Thyroid gland (tissue), 4 donors: ENCODE measurements around the gene FAM209A. TPM values are rescaled to one million over a fixed set of nuclear protein-coding genes. Genes with fewer than 3 reads are reported as not detected.

ENCODE experiments used
- DNase-seq, 2 donors: peaks; one replicate each; pipeline ENCODE4 v3.0.0-alpha.2; 2019
- H3K27ac ChIP-seq, 3 donors: fragments of 200-600 bp; sonication (generic); 1 replicate in 2 of 3; 2 replicates in 1 of 3; pipeline ENCODE4 v1.5.1; 2016 to 2019; ENCODE audit warnings: mild to moderate bottlenecking in 1 of 3, moderate library complexity in 1 of 3
- H3K27me3 ChIP-seq: fragments of 200-600 bp; sonication (generic); one replicate; pipeline ENCODE4 v1.5.1; 2019
- H3K36me3 ChIP-seq, 2 donors: fragments of 200-600 bp; sonication (generic); one replicate each; pipeline ENCODE4 v1.5.1; 2016 to 2019
- H3K4me1 ChIP-seq, 2 donors: fragments of 200-600 bp; sonication (generic); one replicate each; pipeline ENCODE4 v1.5.1; 2017 to 2019
- H3K4me3 ChIP-seq, 3 donors: fragments of 200-600 bp; sonication (generic); replicated peaks in 1 of 3; 1 replicate in 2 of 3; 2 replicates in 1 of 3; pipeline ENCODE4 v1.5.1; 2016; ENCODE audit warnings: mild to moderate bottlenecking in 1 of 3
- H3K9me3 ChIP-seq: fragments of 200-600 bp; sonication (generic); one replicate; pipeline ENCODE4 v1.5.1; 2017
- CTCF ChIP-seq, 6 experiments: fragments of 200-600 bp in 3 of 6; fragments of 450-650 bp in 3 of 6; sonication (generic) in 3 of 6; IDR thresholded peaks; one replicate each; pipeline ENCODE4 v1.5.1; 2016 to 2019; ENCODE audit warnings: antibody characterized with exemption in 6 of 6, mild to moderate bottlenecking in 2 of 6, inconsistent platforms in 1 of 6, moderate library complexity in 1 of 6
- POLR2A ChIP-seq, 2 donors: fragments of 450-650 bp; IDR thresholded peaks; one replicate each; pipeline ENCODE4 v1.6.1; 2017; ENCODE audit warnings: antibody characterized with exemption in 2 of 2, mild to moderate bottlenecking in 2 of 2, moderate library complexity in 1 of 2
- WGBS, 2 donors: methylation state at CpG; one replicate each; pipeline ENCODE4 v1.1.5; 2017; 5-methylcytosine and 5-hydroxymethylcytosine counted together
- intact Hi-C: fragments of 100-400 bp; cut with DNase I; formaldehyde crosslinking; loops from one replicate; pipeline ENCODE4 v1.15.1; 2023
- total RNA-seq, 4 donors: library from RNA; depleted of rRNA; stranded (reverse); fragments of >200 nt; gene quantifications; one replicate each; pipeline ENCODE4 v1.2.3, GENCODE V29; 2016

Gene FAM209A
- total RNA-seq, 4 donors from 2014 or later = 0.54 TPM; not detected in 3

DNA sequence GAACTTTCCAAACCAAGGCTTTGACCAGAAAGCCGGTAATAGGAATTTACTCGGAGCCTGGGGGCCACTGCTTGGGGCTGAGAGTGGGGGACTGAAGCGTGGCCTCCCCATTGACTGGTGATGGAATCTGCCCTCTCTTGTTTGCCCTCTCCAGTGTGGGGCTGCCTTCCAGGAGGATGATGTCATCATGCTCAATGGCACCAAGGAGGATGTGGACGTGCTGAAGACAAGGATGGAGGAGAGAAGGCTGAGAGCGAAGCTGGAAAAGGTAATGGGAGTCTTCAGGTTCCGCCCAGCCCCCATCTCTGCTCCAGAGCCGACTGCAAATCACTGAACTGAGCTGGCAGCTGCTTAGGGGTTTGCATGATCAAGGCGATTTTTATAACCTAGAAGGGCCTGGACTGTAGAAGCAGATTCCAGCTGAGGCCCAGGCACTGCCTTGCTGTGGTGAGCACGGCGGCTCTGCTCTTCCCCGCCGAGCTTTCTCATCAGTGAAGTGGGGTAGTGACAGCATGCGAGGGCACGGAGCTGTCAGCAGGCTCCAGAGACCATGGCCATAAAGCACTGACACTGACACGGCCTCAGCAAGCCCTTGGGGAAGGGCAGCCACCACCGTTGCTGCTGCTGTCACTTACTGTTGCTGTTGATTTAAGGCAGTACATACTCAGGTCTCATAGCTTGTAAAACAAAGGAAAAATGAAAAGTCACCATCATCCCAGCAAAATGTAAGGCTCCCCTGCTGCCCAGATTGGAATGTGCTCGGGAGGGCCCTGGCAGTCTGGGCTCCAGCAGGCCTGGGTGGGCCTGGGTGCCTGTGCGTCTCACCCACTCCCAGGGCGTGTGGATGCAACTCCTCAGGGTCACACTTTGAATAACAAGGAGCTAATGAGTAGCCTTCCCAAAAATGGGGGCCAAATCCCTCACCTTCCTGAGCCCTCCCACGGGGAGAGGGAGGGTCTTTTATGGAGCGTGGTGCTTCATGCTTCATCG is 11.1 kb upstream of the FAM209A start:
- Histone ChIP-seq H3K27ac (no peak overlapping the region), H3K36me3 (peaks cover 28% of the 10 kb centered on the region in 2 donors), H3K9me3 (no peaks in the 10 kb centered on the region), H3K4me3 (no peak overlapping the region), H3K4me1 (no peaks in the 10 kb centered on the region), H3K27me3 (no peaks in the 10 kb centered on the region)
- no peak for DNase-seq
- TF ChIP-seq POLR2A (IDR thresholded peaks at IDR 0.05) (no peak), CTCF (IDR thresholded peaks at IDR 0.05) (no peak)
- WGBS, 2 donors = 86 to 92% methylated on average over 21 to 22 of the region's 22 CpGs
- intact Hi-C loops = no loop called here

- H3K27me3 ChIP-seq = no peaks in the 10 kb centered on the region
- no peak overlapping the region for H3K4me3 ChIP-seq
- peaks cover 45 to 49% of the 10 kb centered on the region in 2 donors for H3K36me3 ChIP-seq
- intact Hi-C loops = no loop called here
- 94 to 95% methylated on average over 5 of the region's 5 CpGs for WGBS, 2 donors
- no peak for TF ChIP-seq POLR2A (IDR thresholded peaks at IDR 0.05)
- TF ChIP-seq CTCF (IDR thresholded peaks at IDR 0.05) = no peak
- H3K9me3 ChIP-seq = no peaks in the 10 kb centered on the region
- no peak for DNase-seq
- no peak overlapping the region for H3K27ac ChIP-seq
- H3K4me1 ChIP-seq = no peaks in the 10 kb centered on the region
These were observed 7.9 kb upstream of the FAM209A start for GRCh38 chr20:56516631-56517030.

GRCh38 chr20:56517211-56517610 is 7.3 kb upstream of the FAM209A start:
- Histone ChIP-seq H3K4me3 (no peak overlapping the region), H3K27ac (no peak overlapping the region), H3K9me3 (no peaks in the 10 kb centered on the region), H3K4me1 (no peaks in the 10 kb centered on the region), H3K36me3 (peaks cover 45 to 49% of the 10 kb centered on the region in 2 donors), H3K27me3 (no peaks in the 10 kb centered on the region)
- DNase-seq = no peak
- intact Hi-C loops = no loop called here
- no peak for TF ChIP-seq CTCF (IDR thresholded peaks at IDR 0.05)
- TF ChIP-seq POLR2A (IDR thresholded peaks at IDR 0.05) = no peak
- WGBS, 2 donors = 95 to 98% methylated on average over 7 of the region's 7 CpGs

DNA sequence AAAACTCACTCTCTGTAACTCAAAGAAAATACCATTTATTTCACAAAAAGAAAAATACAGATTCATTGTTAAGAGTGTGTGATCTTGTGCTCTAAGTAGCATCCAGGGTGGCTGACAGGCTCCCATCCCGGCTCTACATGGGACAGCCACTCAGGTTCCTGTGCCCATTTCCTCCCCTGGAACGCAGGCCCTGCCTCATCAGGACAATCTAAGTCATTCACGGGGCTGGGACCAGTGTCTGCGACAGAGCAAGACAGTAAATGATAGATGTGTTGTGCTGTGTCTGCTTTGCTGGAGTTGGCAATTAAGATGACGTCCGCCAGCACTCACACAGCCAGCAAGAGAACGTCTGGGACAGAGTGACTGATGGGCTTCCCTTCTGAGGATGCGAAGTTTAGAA is 6.9 kb upstream of the FAM209A start:
- TF ChIP-seq CTCF (IDR thresholded peaks at IDR 0.05) (no peak), POLR2A (IDR thresholded peaks at IDR 0.05) (no peak)
- H3K4me1 ChIP-seq = no peaks in the 10 kb centered on the region
- H3K9me3 ChIP-seq = no peaks in the 10 kb centered on the region
- H3K27ac ChIP-seq = no peak overlapping the region
- no peaks in the 10 kb centered on the region for H3K27me3 ChIP-seq
- 89 to 92% methylated on average over 8 of the region's 8 CpGs for WGBS, 2 donors
- DNase-seq = no peak
- intact Hi-C loops = no loop called here
- no peak overlapping the region for H3K4me3 ChIP-seq
- H3K36me3 ChIP-seq = peaks cover 45 to 49% of the 10 kb centered on the region in 2 donors

- H3K9me3 ChIP-seq = no peaks in the 10 kb centered on the region
- H3K4me1 ChIP-seq = no peaks in the 10 kb centered on the region
- TF ChIP-seq CTCF (IDR thresholded peaks at IDR 0.05) = no peak
- TF ChIP-seq POLR2A (IDR thresholded peaks at IDR 0.05) = no peak
- no peaks in the 10 kb centered on the region for H3K27me3 ChIP-seq
- DNase-seq = no peak
- WGBS, 2 donors = 96 to 97% methylated on average over 14 of the region's 14 CpGs
- H3K36me3 ChIP-seq = peaks cover 45 to 48% of the 10 kb centered on the region in 2 donors
- intact Hi-C loops = no loop called here
- H3K27ac ChIP-seq = no peak overlapping the region
- no peak overlapping the region for H3K4me3 ChIP-seq
These were observed 6.4 kb upstream of the FAM209A start for GRCh38 chr20:56518126-56518525.
